ENCODE data around the gene SH3GL3.

The SH3GL3 gene

GRCh38 chr15:83436513-83437158, 10.5 kb upstream of the SH3GL3 start:
- H2AK5ac ChIP-seq (ENCODE audit: low read length): no peak overlapping the region
- H3K27ac ChIP-seq (ENCODE audit: low read depth, low read length): no peak overlapping the region
- H3K14ac ChIP-seq (ENCODE audit: low read length): no peak overlapping the region
- no peaks in the 10 kb centered on the region for H3K9me3 ChIP-seq (ENCODE audit: insufficient read depth, low read depth, low read length)
- no peaks in the 10 kb centered on the region for H3K79me1 ChIP-seq (ENCODE audit: low read length)
- H3K36me3 ChIP-seq (ENCODE audit: control insufficient read depth in 1 of 2, insufficient read depth in 2 of 2, low read length in 2 of 2): no peaks in the 10 kb centered on the region
- no peak overlapping the region for H4K8ac ChIP-seq (ENCODE audit: low read depth, low read length)
- no peak overlapping the region for H3K4ac ChIP-seq (ENCODE audit: low read depth, low read length)
- no peak overlapping the region for H3K9ac ChIP-seq (ENCODE audit: low read length)
- no peaks in the 10 kb centered on the region for H3K27me3 ChIP-seq (ENCODE audit: insufficient read depth, low read length)
- no peak overlapping the region for H2BK120ac ChIP-seq (ENCODE audit: insufficient read depth, low read length, poor library complexity)
- WGBS (ENCODE audit: extremely low coverage, insufficient coverage, insufficient read length): no CpG with 5 or more reads among the region's 6 CpGs
- no peak overlapping the region for H4K12ac ChIP-seq (ENCODE audit: low read depth, low read length)
- no peak overlapping the region for H2BK5ac ChIP-seq (ENCODE audit: low read depth, low read length, poor library complexity)
- peak; percentile 42 to 80 for DNase-seq
- H3K4me2 ChIP-seq (ENCODE audit: low read length): no peak overlapping the region
- no peaks in the 10 kb centered on the region for H3K79me2 ChIP-seq (ENCODE audit: control insufficient read depth, insufficient read depth, low read length, poor library complexity)
- H3K4me1 ChIP-seq (ENCODE audit: control insufficient read depth in 1 of 2, insufficient read depth in 2 of 2, low read length in 2 of 2): no peaks in the 10 kb centered on the region
- no peak overlapping the region for H3K4me3 ChIP-seq (ENCODE audit: low read depth, low read length)
- no peak overlapping the region for H2AFZ ChIP-seq (ENCODE audit: insufficient read depth, low read length, poor library complexity)
- H3K18ac ChIP-seq (ENCODE audit: low read length): no peak overlapping the region
- no peak overlapping the region for H2BK12ac ChIP-seq (ENCODE audit: low read length)
- no peak overlapping the region for H4K91ac ChIP-seq (ENCODE audit: low read depth, low read length)
- H3K23ac ChIP-seq (ENCODE audit: low read length): no peak overlapping the region

GRCh38 chr15:83443076-83443847, 3.9 kb upstream of the SH3GL3 start:
- no peak overlapping the region for H3K27ac ChIP-seq (ENCODE audit: low read depth, low read length)
- H2BK120ac ChIP-seq (ENCODE audit: insufficient read depth, low read length, poor library complexity): peak overlapping the region; percentile 61
- H3K4me1 ChIP-seq (ENCODE audit: control insufficient read depth in 1 of 2, insufficient read depth in 2 of 2, low read length in 2 of 2): peaks cover 7% of the 10 kb centered on the region in 2 experiments
- H3K79me1 ChIP-seq (ENCODE audit: low read length): peaks cover 2% of the 10 kb centered on the region
- H3K14ac ChIP-seq (ENCODE audit: low read length): no peak overlapping the region
- peak overlapping the region; percentile 55 for H2BK12ac ChIP-seq (ENCODE audit: low read length)
- H2AK5ac ChIP-seq (ENCODE audit: low read length): no peak overlapping the region
- H4K12ac ChIP-seq (ENCODE audit: low read depth, low read length): no peak overlapping the region
- no peak overlapping the region for H3K23ac ChIP-seq (ENCODE audit: low read length)
- H4K91ac ChIP-seq (ENCODE audit: low read depth, low read length): peak overlapping the region; percentile 65
- H3K4me3 ChIP-seq (ENCODE audit: low read depth, low read length): no peak overlapping the region
- H3K9me3 ChIP-seq (ENCODE audit: insufficient read depth, low read depth, low read length): no peaks in the 10 kb centered on the region
- peak; percentile 12 to 54 for DNase-seq
- H3K27me3 ChIP-seq (ENCODE audit: insufficient read depth, low read length): no peaks in the 10 kb centered on the region
- no peaks in the 10 kb centered on the region for H3K36me3 ChIP-seq (ENCODE audit: control insufficient read depth in 1 of 2, insufficient read depth in 2 of 2, low read length in 2 of 2)
- no peak overlapping the region for H3K4ac ChIP-seq (ENCODE audit: low read depth, low read length)
- no peak overlapping the region for H3K4me2 ChIP-seq (ENCODE audit: low read length)
- H3K9ac ChIP-seq (ENCODE audit: low read length): no peak overlapping the region
- WGBS (ENCODE audit: extremely low coverage, insufficient coverage, insufficient read length): no CpG with 5 or more reads among the region's 5 CpGs
- H2AFZ ChIP-seq (ENCODE audit: insufficient read depth, low read length, poor library complexity): no peak overlapping the region
- no peak overlapping the region for H3K18ac ChIP-seq (ENCODE audit: low read length)
- no peak overlapping the region for H4K8ac ChIP-seq (ENCODE audit: low read depth, low read length)
- peak overlapping the region; percentile 39 for H2BK5ac ChIP-seq (ENCODE audit: low read depth, low read length, poor library complexity)
- no peaks in the 10 kb centered on the region for H3K79me2 ChIP-seq (ENCODE audit: control insufficient read depth, insufficient read depth, low read length, poor library complexity)

DNA sequence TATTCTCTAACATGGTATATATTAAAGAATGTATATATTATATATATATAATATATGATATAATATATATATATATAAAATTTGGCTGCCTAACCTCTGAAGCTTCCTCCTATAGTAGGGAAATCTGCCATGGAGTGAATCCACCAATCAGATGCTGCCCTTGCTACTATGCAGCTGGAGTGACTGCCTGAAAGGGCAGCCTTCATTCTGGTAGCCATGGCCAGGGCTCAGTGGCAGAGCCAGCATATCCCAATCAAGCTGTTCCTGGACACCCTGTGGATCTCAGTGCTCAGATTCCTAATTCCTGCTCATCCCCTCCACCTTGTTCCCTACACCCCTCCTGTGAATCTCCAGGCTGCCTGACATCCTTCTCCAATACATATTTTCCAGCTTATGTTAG, 2.2 kb upstream of the SH3GL3 start:
- no peak overlapping the region for H3K9ac ChIP-seq (ENCODE audit: low read length)
- peak overlapping the region; percentile 69 for H2BK12ac ChIP-seq (ENCODE audit: low read length)
- H3K27me3 ChIP-seq (ENCODE audit: insufficient read depth, low read length): no peaks in the 10 kb centered on the region
- no peak overlapping the region for H3K23ac ChIP-seq (ENCODE audit: low read length)
- H3K4ac ChIP-seq (ENCODE audit: low read depth, low read length): no peak overlapping the region
- no peak for DNase-seq
- H3K4me2 ChIP-seq (ENCODE audit: low read length): no peak overlapping the region
- no peak overlapping the region for H4K91ac ChIP-seq (ENCODE audit: low read depth, low read length)
- H3K4me1 ChIP-seq (ENCODE audit: control insufficient read depth in 1 of 2, insufficient read depth in 2 of 2, low read length in 2 of 2): peaks cover 10 to 11% of the 10 kb centered on the region in 2 experiments
- no peak overlapping the region for H2BK120ac ChIP-seq (ENCODE audit: insufficient read depth, low read length, poor library complexity)
- H2AFZ ChIP-seq (ENCODE audit: insufficient read depth, low read length, poor library complexity): no peak overlapping the region
- H3K4me3 ChIP-seq (ENCODE audit: low read depth, low read length): no peak overlapping the region
- H3K14ac ChIP-seq (ENCODE audit: low read length): no peak overlapping the region
- H3K36me3 ChIP-seq (ENCODE audit: control insufficient read depth in 1 of 2, insufficient read depth in 2 of 2, low read length in 2 of 2): no peaks in the 10 kb centered on the region
- H4K12ac ChIP-seq (ENCODE audit: low read depth, low read length): no peak overlapping the region
- H3K79me1 ChIP-seq (ENCODE audit: low read length): peaks cover 2% of the 10 kb centered on the region
- H3K27ac ChIP-seq (ENCODE audit: low read depth, low read length): no peak overlapping the region
- no peak overlapping the region for H3K18ac ChIP-seq (ENCODE audit: low read length)
- no peak overlapping the region for H4K8ac ChIP-seq (ENCODE audit: low read depth, low read length)
- no peaks in the 10 kb centered on the region for H3K9me3 ChIP-seq (ENCODE audit: insufficient read depth, low read depth, low read length)
- H2BK5ac ChIP-seq (ENCODE audit: low read depth, low read length, poor library complexity): no peak overlapping the region
- no peak overlapping the region for H2AK5ac ChIP-seq (ENCODE audit: low read length)
- no peaks in the 10 kb centered on the region for H3K79me2 ChIP-seq (ENCODE audit: control insufficient read depth, insufficient read depth, low read length, poor library complexity)

DNA sequence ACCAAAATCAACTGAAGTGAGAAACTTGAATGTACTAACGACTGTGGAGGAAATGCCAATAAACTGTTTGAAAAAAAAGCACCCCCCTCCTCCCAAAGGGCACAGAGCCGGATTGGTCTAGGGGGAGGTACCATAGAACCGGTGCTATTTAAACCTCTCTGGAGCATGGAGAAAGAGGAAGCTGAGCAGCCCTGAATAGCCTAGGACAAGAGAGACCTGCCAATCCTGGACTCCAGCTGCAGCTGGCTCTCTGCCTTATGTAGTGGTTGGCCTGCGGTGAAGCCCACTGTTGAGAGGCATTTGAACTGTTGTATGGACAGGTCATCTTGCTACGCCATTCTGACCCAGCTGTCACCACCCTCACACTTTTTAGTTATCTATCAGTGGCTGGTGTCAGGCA, 1.5 kb upstream of the SH3GL3 start:
- Histone ChIP-seq H3K79me1 (ENCODE audit: low read length) (peaks cover 2% of the 10 kb centered on the region), H2AK5ac (ENCODE audit: low read length) (no peak overlapping the region), H3K18ac (ENCODE audit: low read length) (no peak overlapping the region), H4K12ac (ENCODE audit: low read depth, low read length) (no peak overlapping the region), H3K27me3 (ENCODE audit: insufficient read depth, low read length) (no peaks in the 10 kb centered on the region), H4K8ac (ENCODE audit: low read depth, low read length) (no peak overlapping the region), H3K4ac (ENCODE audit: low read depth, low read length) (no peak overlapping the region), H3K36me3 (ENCODE audit: control insufficient read depth in 1 of 2, insufficient read depth in 2 of 2, low read length in 2 of 2) (no peaks in the 10 kb centered on the region), H2BK120ac (ENCODE audit: insufficient read depth, low read length, poor library complexity) (no peak overlapping the region), H3K27ac (ENCODE audit: low read depth, low read length) (no peak overlapping the region), H3K9ac (ENCODE audit: low read length) (no peak overlapping the region), H2AFZ (ENCODE audit: insufficient read depth, low read length, poor library complexity) (no peak overlapping the region), H3K4me1 (ENCODE audit: control insufficient read depth in 1 of 2, insufficient read depth in 2 of 2, low read length in 2 of 2) (peaks cover 10 to 11% of the 10 kb centered on the region in 2 experiments), H3K14ac (ENCODE audit: low read length) (no peak overlapping the region), H3K9me3 (ENCODE audit: insufficient read depth, low read depth, low read length) (no peaks in the 10 kb centered on the region), H3K79me2 (ENCODE audit: control insufficient read depth, insufficient read depth, low read length, poor library complexity) (no peaks in the 10 kb centered on the region), H3K4me3 (ENCODE audit: low read depth, low read length) (no peak overlapping the region), H3K4me2 (ENCODE audit: low read length) (no peak overlapping the region), H2BK5ac (ENCODE audit: low read depth, low read length, poor library complexity) (no peak overlapping the region), H3K23ac (ENCODE audit: low read length) (no peak overlapping the region), H2BK12ac (ENCODE audit: low read length) (no peak overlapping the region), H4K91ac (ENCODE audit: low read depth, low read length) (no peak overlapping the region)
- WGBS (ENCODE audit: extremely low coverage, insufficient coverage, insufficient read length): no CpG with 5 or more reads among the region's 5 CpGs
- no peak for DNase-seq

All from trophoblast cell (in vitro differentiated cells and primary cell).